ENCODE data around the gene RB1. TPM values are rescaled to one million over a fixed set of nuclear protein-coding genes. Genes with fewer than 3 reads are reported as not detected.

RB1 gene
- total and polyA plus RNA-seq, 2 experiments from 2014 or later: 19.5 to 22.3 TPM

DNA sequence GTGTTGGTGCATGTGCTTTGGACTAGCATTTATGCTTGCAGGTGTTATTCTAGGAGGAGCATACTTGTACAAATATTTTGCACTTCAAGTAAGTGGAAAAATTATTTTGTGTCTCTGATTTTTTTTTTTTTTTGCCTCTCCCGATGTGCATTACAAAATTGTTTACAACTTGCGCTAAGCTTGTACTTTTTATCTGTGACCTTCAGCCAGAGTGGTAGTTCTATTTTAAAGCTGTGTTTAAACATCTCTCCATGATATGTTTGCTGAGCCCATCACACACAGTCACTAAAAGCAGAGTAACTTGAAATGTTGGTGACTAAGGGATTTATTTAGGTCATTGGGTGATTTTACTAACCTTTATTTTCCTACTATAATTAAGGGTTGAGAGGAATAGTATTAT lies 49.7 kb upstream of the RB1 start:
- Mint-ChIP-seq H3K27ac (no peak overlapping the region), H3K4me1 (peaks cover 3% of the 10 kb centered on the region; the same call in 1 of the 3 replicates), H3K27me3 (ENCODE audit: insufficient read depth, low read depth, poor library complexity) (no peaks in the 10 kb centered on the region), H3K4me3 (no peak overlapping the region), H3K36me3 (ENCODE audit: low read depth) (peaks cover 30% of the 10 kb centered on the region), H3K9me3 (no peaks in the 10 kb centered on the region; the same call in 2 of the 3 replicates)
- Histone ChIP-seq H3K4me3 (no peak overlapping the region), H3K27ac (ENCODE audit: low read depth) (no peak overlapping the region), H3K4me2 (no peak overlapping the region), H2AFZ (no peak overlapping the region), H3K36me3 (ENCODE audit: insufficient read depth) (peaks cover 25% of the 10 kb centered on the region; the same call in 1 of the 2 replicates), H3K9me2 (ENCODE audit: insufficient read depth) (no peaks in the 10 kb centered on the region), H3K4me1 (ENCODE audit: insufficient read depth) (no peaks in the 10 kb centered on the region), H4K20me1 (replicated peaks; ENCODE audit: insufficient read depth) (peaks cover 7% of the 10 kb centered on the region), H3F3A (replicated peaks; ENCODE audit: low read depth) (no peaks in the 10 kb centered on the region), H3K27me3 (ENCODE audit: insufficient read depth) (no peaks in the 10 kb centered on the region), H3K79me2 (replicated peaks; ENCODE audit: insufficient read depth) (peaks cover 43% of the 10 kb centered on the region)
- TF ChIP-seq ZNF114 (CRISPR knock-in tag; IDR thresholded peaks at IDR 0.05) (no peak), POLR2AphosphoS5 (IDR thresholded peaks at IDR 0.05; ENCODE audit: low read depth) (no peak), CREB1 (CRISPR knock-in tag; IDR thresholded peaks at IDR 0.05; ENCODE audit: low read depth) (no peak), STAT1 (IDR thresholded peaks at IDR 0.05; ENCODE audit: unreplicated experiment) (no peak), EZH2 (IDR thresholded peaks at IDR 0.05; ENCODE audit: low read depth, unreplicated experiment) (no peak), EZH2phosphoT487 (IDR thresholded peaks at IDR 0.05; ENCODE audit: unreplicated experiment) (no peak), NANOG (IDR thresholded peaks at IDR 0.05; ENCODE audit: borderline replicate concordance) (no peak), JUNB (IDR thresholded peaks at IDR 0.05; ENCODE audit: unreplicated experiment) (no peak)
- TF ChIP-seq, protein P1, sequence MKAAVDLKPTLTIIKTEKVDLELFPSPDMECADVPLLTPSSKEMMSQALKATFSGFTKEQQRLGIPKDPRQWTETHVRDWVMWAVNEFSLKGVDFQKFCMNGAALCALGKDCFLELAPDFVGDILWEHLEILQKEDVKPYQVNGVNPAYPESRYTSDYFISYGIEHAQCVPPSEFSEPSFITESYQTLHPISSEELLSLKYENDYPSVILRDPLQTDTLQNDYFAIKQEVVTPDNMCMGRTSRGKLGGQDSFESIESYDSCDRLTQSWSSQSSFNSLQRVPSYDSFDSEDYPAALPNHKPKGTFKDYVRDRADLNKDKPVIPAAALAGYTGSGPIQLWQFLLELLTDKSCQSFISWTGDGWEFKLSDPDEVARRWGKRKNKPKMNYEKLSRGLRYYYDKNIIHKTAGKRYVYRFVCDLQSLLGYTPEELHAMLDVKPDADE (IDR thresholded peaks at IDR 0.05): no peak
- TF ChIP-seq, protein P2, sequence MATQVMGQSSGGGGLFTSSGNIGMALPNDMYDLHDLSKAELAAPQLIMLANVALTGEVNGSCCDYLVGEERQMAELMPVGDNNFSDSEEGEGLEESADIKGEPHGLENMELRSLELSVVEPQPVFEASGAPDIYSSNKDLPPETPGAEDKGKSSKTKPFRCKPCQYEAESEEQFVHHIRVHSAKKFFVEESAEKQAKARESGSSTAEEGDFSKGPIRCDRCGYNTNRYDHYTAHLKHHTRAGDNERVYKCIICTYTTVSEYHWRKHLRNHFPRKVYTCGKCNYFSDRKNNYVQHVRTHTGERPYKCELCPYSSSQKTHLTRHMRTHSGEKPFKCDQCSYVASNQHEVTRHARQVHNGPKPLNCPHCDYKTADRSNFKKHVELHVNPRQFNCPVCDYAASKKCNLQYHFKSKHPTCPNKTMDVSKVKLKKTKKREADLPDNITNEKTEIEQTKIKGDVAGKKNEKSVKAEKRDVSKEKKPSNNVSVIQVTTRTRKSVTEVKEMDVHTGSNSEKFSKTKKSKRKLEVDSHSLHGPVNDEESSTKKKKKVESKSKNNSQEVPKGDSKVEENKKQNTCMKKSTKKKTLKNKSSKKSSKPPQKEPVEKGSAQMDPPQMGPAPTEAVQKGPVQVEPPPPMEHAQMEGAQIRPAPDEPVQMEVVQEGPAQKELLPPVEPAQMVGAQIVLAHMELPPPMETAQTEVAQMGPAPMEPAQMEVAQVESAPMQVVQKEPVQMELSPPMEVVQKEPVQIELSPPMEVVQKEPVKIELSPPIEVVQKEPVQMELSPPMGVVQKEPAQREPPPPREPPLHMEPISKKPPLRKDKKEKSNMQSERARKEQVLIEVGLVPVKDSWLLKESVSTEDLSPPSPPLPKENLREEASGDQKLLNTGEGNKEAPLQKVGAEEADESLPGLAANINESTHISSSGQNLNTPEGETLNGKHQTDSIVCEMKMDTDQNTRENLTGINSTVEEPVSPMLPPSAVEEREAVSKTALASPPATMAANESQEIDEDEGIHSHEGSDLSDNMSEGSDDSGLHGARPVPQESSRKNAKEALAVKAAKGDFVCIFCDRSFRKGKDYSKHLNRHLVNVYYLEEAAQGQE (IDR thresholded peaks at IDR 0.05; ENCODE audit: unreplicated experiment): no peak
- TF ChIP-seq, protein P3, sequence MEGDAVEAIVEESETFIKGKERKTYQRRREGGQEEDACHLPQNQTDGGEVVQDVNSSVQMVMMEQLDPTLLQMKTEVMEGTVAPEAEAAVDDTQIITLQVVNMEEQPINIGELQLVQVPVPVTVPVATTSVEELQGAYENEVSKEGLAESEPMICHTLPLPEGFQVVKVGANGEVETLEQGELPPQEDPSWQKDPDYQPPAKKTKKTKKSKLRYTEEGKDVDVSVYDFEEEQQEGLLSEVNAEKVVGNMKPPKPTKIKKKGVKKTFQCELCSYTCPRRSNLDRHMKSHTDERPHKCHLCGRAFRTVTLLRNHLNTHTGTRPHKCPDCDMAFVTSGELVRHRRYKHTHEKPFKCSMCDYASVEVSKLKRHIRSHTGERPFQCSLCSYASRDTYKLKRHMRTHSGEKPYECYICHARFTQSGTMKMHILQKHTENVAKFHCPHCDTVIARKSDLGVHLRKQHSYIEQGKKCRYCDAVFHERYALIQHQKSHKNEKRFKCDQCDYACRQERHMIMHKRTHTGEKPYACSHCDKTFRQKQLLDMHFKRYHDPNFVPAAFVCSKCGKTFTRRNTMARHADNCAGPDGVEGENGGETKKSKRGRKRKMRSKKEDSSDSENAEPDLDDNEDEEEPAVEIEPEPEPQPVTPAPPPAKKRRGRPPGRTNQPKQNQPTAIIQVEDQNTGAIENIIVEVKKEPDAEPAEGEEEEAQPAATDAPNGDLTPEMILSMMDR (conservative IDR thresholded peaks at IDR 0.05; ENCODE audit: low read depth in 2 of 2): no peak
- TF ChIP-seq, protein P4, sequence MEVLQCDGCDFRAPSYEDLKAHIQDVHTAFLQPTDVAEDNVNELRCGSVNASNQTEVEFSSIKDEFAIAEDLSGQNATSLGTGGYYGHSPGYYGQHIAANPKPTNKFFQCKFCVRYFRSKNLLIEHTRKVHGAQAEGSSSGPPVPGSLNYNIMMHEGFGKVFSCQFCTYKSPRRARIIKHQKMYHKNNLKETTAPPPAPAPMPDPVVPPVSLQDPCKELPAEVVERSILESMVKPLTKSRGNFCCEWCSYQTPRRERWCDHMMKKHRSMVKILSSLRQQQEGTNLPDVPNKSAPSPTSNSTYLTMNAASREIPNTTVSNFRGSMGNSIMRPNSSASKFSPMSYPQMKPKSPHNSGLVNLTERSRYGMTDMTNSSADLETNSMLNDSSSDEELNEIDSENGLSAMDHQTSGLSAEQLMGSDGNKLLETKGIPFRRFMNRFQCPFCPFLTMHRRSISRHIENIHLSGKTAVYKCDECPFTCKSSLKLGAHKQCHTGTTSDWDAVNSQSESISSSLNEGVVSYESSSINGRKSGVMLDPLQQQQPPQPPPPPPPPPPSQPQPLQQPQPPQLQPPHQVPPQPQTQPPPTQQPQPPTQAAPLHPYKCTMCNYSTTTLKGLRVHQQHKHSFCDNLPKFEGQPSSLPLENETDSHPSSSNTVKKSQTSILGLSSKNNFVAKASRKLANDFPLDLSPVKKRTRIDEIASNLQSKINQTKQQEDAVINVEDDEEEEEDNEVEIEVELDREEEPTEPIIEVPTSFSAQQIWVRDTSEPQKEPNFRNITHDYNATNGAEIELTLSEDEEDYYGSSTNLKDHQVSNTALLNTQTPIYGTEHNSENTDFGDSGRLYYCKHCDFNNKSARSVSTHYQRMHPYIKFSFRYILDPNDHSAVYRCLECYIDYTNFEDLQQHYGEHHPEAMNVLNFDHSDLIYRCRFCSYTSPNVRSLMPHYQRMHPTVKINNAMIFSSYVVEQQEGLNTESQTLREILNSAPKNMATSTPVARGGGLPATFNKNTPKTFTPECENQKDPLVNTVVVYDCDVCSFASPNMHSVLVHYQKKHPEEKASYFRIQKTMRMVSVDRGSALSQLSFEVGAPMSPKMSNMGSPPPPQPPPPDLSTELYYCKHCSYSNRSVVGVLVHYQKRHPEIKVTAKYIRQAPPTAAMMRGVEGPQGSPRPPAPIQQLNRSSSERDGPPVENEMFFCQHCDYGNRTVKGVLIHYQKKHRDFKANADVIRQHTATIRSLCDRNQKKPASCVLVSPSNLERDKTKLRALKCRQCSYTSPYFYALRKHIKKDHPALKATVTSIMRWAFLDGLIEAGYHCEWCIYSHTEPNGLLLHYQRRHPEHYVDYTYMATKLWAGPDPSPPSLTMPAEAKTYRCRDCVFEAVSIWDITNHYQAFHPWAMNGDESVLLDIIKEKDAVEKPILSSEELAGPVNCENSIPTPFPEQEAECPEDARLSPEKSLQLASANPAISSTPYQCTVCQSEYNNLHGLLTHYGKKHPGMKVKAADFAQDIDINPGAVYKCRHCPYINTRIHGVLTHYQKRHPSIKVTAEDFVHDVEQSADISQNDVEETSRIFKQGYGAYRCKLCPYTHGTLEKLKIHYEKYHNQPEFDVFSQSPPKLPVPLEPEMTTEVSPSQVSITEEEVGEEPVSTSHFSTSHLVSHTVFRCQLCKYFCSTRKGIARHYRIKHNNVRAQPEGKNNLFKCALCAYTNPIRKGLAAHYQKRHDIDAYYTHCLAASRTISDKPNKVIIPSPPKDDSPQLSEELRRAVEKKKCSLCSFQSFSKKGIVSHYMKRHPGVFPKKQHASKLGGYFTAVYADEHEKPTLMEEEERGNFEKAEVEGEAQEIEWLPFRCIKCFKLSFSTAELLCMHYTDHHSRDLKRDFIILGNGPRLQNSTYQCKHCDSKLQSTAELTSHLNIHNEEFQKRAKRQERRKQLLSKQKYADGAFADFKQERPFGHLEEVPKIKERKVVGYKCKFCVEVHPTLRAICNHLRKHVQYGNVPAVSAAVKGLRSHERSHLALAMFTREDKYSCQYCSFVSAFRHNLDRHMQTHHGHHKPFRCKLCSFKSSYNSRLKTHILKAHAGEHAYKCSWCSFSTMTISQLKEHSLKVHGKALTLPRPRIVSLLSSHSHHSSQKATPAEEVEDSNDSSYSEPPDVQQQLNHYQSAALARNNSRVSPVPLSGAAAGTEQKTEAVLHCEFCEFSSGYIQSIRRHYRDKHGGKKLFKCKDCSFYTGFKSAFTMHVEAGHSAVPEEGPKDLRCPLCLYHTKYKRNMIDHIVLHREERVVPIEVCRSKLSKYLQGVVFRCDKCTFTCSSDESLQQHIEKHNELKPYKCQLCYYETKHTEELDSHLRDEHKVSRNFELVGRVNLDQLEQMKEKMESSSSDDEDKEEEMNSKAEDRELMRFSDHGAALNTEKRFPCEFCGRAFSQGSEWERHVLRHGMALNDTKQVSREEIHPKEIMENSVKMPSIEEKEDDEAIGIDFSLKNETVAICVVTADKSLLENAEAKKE (CRISPR knock-in tag; IDR thresholded peaks at IDR 0.05): no peak
- DNase-seq (ENCODE audit: low spot score) (no peak), ATAC-seq (no peak)

All from GM23338 (cell line).